SK-N-MC (cell line): ENCODE results near the gene RAB23.

Source experiments
- DNase-seq: peaks from one replicate; pipeline ENCODE4 v3.0.0-alpha.2; 2011; ENCODE audit warnings: low read depth, low spot score
- H3K27ac ChIP-seq: fragments of 200-600 bp; sonication (generic); 2 replicates; pipeline ENCODE4 v1.5.1; 2016; ENCODE audit warnings: mixed run types
- H3K36me3 ChIP-seq: fragments of 200-600 bp; sonication (generic); 2 replicates; pipeline ENCODE4 v1.6.1; 2017; ENCODE audit warnings: antibody characterized with exemption, low read length, mixed read lengths; ENCODE audit not compliant: insufficient read depth
- H3K4me3 ChIP-seq: fragments of 200-600 bp; sonication (generic); 2 replicates; pipeline ENCODE4 v1.5.1; 2016
- H3K9ac ChIP-seq: fragments of 200-600 bp; sonication (generic); 2 replicates; pipeline ENCODE4 v1.8.0; 2017; ENCODE audit warnings: mixed run types, mixed read lengths; ENCODE audit not compliant: insufficient read length
- H3K9me3 ChIP-seq: fragments of 200-600 bp; sonication (generic); 2 replicates; pipeline ENCODE4 v1.6.1; 2017; ENCODE audit warnings: low read depth, mild to moderate bottlenecking, antibody characterized with exemption, low read length, moderate library complexity, mixed read lengths
- EZH2 ChIP-seq: fragments of 200-600 bp; sonication (generic); IDR thresholded peaks from one replicate; pipeline ENCODE4 v1.6.1; 2017; ENCODE audit warnings: antibody characterized with exemption
- FOXP2 ChIP-seq: optimal IDR thresholded peaks from 2 replicates; pipeline ENCODE3; 2011; ENCODE audit warnings: mild to moderate bottlenecking, moderate library complexity; ENCODE audit not compliant: insufficient read depth; ENCODE audit errors: extremely low read length, control extremely low read depth
- POLR2AphosphoS5 ChIP-seq: IDR thresholded peaks from 2 replicates; pipeline ENCODE4 v1.6.1; 2012; ENCODE audit warnings: mild to moderate bottlenecking, low read depth, low read length, borderline replicate concordance

Gene RAB23

DNA sequence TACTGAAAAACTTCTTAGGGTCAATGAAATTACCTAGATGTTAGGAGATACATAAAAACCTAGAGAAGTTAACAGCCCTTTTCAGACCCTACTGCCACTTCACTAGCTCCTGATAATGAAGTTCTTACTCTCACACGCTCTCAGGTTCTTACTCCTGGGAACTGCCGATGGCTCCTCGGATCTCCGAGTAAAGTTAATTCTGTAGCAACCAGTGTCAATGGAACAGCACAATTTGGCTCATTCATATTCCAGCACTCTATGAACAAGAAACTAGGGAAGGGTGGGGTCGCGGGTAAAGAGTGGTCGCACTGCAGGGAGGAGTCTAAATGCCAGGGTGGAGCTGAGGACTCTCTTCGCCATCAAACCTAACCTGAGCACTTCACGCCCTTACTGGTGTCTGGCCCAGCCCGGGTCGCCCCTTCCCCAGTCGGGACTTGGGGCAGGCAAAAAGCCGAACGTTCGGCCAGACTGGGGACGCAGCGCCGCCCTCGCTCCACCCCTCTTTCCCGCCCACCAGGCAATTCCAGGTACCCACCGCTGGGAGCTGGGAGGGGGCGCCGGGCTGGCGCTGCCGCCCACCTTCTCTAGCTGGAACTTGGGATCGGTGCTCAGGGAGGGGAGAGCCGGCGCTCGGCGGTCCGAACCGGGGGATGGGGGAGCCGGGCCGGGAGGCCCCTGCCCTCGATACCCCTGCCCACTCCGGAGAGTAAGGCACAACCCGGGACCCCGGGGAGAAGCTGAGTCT lies 744 bp downstream of the RAB23 start:
- peaks cover 25% of the 10 kb centered on the region for H3K36me3 ChIP-seq
- peak overlapping the region; percentile 94 for H3K4me3 ChIP-seq
- H3K9me3 ChIP-seq, result peaks cover 8% of the 10 kb centered on the region; the same call in 1 of the 2 replicates
- H3K9ac ChIP-seq, result peak overlapping the region; percentile 82
- H3K27ac ChIP-seq, result peak overlapping the region; percentile 58; the same call in 1 of the 2 replicates
- no peak for DNase-seq
- 0 out of 2 replicates have a peak, but pooled peaks have one; percentile 31 for TF ChIP-seq POLR2AphosphoS5
- TF ChIP-seq FOXP2, result no peak
- TF ChIP-seq EZH2, result no peak

DNA sequence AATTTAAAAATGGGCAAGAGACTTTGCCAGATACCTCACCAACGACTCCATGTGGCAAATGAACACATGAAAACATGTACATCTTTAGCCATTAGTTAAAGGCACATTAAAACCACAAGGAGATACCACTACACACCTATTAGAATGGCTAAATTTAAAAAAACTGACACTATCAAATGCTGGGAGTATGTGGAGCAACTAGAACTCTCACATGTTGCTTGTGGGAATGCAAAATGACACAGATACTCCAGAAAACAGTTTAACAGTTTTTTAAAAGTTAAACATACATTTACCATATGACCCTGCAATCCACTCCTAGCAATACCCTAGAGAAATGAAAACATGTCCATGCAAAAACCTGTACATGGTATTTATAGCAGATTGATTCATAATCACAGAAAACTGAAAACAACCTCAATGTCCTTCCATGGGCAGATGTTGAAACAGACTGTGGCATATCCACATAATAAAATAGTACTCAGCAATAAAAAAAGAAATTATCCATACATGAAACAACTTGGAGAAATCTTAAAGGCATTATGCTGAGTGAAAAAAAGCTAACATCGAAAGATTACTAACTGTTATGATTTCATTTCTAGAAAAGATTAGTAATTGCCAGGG lies 1.9 kb downstream of the RAB23 start:
- H3K36me3 ChIP-seq, result peaks cover 26% of the 10 kb centered on the region
- H3K4me3 ChIP-seq, result 0 out of 2 replicates have a peak overlapping the region, but pooled peaks have one; percentile 8
- H3K9me3 ChIP-seq, result peaks cover 10% of the 10 kb centered on the region; the same call in 1 of the 2 replicates
- TF ChIP-seq EZH2 (no peak), POLR2AphosphoS5 (no peak), FOXP2 (no peak)
- no peak overlapping the region for H3K27ac ChIP-seq
- no peak overlapping the region for H3K9ac ChIP-seq
- DNase-seq, result no peak

DNA sequence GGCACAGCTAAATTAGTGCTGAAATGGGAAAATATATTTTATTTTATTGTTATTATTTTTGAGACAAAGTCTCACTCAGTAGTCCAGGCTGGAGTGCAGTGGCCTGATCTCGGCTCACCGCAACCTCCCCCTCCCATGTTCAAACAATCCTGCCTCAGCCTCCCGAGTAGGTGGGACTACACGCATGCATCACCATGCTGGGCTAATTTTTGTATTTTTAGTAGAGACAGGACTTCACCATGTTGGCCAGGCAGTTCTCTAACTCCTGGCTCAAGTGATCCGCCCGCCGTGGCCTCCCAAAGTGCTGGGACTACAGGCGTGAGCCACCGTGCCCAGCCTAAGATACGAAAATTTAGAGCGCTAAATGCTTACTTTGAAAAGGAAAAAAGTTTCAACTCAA lies 4.8 kb downstream of the RAB23 start:
- peaks cover 26% of the 10 kb centered on the region for H3K36me3 ChIP-seq
- peaks cover 10% of the 10 kb centered on the region; the same call in 1 of the 2 replicates for H3K9me3 ChIP-seq
- no peak for DNase-seq
- TF ChIP-seq FOXP2 (no peak), EZH2 (no peak), POLR2AphosphoS5 (no peak)
- no peak overlapping the region for H3K27ac ChIP-seq
- no peak overlapping the region for H3K9ac ChIP-seq
- no peak overlapping the region for H3K4me3 ChIP-seq

DNA sequence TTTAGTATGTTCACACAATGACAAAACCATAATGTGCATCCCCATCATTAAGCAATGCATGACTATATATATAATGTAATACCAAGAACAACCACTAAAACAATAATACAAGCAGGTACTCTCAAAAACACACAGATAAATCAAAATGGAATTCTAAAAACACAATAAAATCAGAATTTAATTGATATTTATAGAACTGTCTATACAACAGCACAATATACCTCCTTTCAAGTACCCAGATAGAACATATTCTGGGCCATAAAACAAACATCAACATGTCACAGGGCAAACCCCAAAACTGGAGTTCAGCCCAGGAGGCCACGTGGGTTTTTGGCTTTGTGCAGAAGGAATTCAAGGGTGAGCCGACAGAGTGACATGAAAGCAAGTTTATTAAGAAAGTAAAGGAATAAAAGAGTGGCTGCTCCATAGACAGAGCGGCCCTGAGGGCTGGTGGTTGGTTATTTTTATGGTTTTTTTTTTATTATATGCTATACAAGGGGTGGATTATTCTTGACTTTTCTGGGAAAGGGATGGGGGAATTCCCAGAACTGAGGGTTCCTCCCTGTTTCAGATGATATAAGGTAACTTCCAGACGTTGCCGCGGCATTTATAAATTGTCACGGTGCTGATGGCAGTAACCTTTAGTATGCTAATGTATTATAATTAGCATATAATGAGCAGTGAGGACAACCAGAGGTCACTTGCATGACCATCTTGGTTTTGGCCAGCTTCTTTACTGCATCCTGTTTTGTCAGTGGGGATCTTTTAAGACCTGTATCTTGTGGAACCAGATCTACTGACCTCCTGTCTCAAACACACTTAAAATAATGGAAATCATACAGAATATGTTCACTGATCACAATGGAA lies 5.6 kb downstream of the RAB23 start:
- no peak overlapping the region for H3K27ac ChIP-seq
- DNase-seq, result no peak
- no peak overlapping the region for H3K4me3 ChIP-seq
- H3K9me3 ChIP-seq, result peaks cover 10% of the 10 kb centered on the region; the same call in 1 of the 2 replicates
- no peak overlapping the region for H3K9ac ChIP-seq
- TF ChIP-seq FOXP2, result no peak
- no peak for TF ChIP-seq POLR2AphosphoS5
- no peak for TF ChIP-seq EZH2
- H3K36me3 ChIP-seq, result peaks cover 26% of the 10 kb centered on the region

DNA sequence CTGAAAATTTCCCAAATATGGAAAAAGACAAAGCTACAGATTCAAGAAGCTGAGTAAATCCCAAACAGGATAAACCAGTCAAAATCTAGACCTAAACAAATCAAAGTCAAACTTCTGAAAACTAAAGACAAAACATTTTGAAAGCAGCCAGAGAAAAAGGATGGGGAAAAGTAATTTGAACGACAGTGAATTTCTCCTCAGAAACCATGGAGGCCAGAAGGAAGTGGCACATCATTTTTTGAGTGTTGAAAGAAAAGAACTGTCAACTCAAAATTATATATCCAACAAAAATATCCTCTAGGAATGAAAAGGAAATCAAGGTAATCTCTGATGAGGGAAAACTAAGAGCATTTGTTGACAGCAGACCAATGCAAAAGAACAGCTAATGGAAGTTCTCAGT lies 6.8 kb downstream of the RAB23 start:
- no peak for DNase-seq
- no peak overlapping the region for H3K9ac ChIP-seq
- peaks cover 10% of the 10 kb centered on the region; the same call in 1 of the 2 replicates for H3K9me3 ChIP-seq
- peaks cover 24% of the 10 kb centered on the region for H3K36me3 ChIP-seq
- H3K27ac ChIP-seq, result no peak overlapping the region
- TF ChIP-seq EZH2 (no peak), FOXP2 (no peak), POLR2AphosphoS5 (no peak)
- H3K4me3 ChIP-seq, result no peak overlapping the region

DNA sequence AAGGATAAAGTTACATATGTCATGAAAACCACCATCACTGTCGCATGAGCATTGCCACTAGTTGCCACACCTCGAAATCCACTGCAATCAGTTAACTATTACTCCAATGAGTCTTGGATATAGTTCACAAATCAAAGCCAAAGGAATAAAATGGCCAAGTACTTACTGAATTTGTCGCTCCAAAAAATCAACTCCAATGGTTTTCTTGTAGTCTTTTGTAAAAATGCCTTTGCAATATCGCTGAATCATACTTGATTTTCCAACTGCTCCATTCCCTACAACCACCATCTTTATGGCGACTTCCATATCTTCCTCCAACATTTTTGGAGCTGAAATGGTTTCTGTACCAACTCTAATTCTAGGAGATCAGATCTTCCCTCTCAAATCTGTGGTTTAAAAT lies 12.0 kb downstream of the RAB23 start:
- no peaks in the 10 kb centered on the region for H3K9me3 ChIP-seq
- no peak for TF ChIP-seq EZH2
- no peak for TF ChIP-seq POLR2AphosphoS5
- no peak for TF ChIP-seq FOXP2
- DNase-seq, result no peak

DNA sequence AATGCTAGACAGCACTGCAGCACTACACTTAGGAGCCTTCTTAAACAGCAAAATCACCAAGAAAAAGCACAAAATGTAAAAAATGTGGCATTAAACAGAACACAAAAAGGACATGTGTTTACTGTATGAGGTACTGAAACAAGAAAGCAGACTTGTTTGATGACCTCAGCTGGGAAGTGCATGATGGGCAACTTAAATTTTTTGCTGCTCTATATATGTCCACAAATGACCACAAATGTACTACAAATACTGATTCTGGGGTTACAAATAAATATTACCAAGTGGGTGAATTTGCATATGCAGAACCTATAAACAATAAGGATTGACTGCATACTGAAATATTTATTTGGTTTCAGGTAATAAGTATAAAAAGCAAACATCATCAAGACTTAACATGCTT lies 13.1 kb downstream of the RAB23 start:
- Histone ChIP-seq H3K36me3 (peaks cover 5% of the 10 kb centered on the region; the same call in 1 of the 2 replicates), H3K27ac (no peak overlapping the region), H3K4me3 (no peak overlapping the region), H3K9me3 (no peaks in the 10 kb centered on the region), H3K9ac (no peak overlapping the region)
- TF ChIP-seq EZH2, result no peak
- no peak for TF ChIP-seq POLR2AphosphoS5
- no peak for TF ChIP-seq FOXP2
- no peak for DNase-seq

More for the DNA sequence above, 12.0 kb downstream of the RAB23 start:
- Histone ChIP-seq H3K36me3 (peaks cover 5% of the 10 kb centered on the region), H3K9ac (no peak overlapping the region), H3K4me3 (no peak overlapping the region), H3K27ac (peak overlapping the region; percentile 68; the same call in 1 of the 2 replicates)
